Loucy (cell line): Measurements from ENCODE around the gene FAM107B.
A peak's percentile ranks its signal among the peaks of the same experiment; 100 is the strongest.

ENCODE experiments used
- H2AFZ ChIP-seq: fragments of 200-600 bp; sonication (generic); 2 replicates; pipeline ENCODE4 v1.6.0; 2016; ENCODE audit warnings: antibody characterized with exemption, mild to moderate bottlenecking, low read length, moderate library complexity
- H3F3A ChIP-seq: fragments of 200-600 bp; 2 replicates; pipeline ENCODE4 v1.6.0; 2016; ENCODE audit warnings: antibody characterized with exemption, low read depth, mild to moderate bottlenecking
- H3K27me3 ChIP-seq: fragments of 200-600 bp; sonication (generic); 2 replicates; pipeline ENCODE4 v1.6.1; 2014; ENCODE audit warnings: low read length, mild to moderate bottlenecking; ENCODE audit not compliant: insufficient read depth, poor library complexity, severe bottlenecking
- H3K36me3 ChIP-seq: fragments of 200-600 bp; sonication (generic); 2 replicates; pipeline ENCODE4 v1.6.1; 2016; ENCODE audit warnings: low read length; ENCODE audit not compliant: insufficient read depth
- H3K4me1 ChIP-seq: fragments of 200-600 bp; sonication (generic); 2 replicates; pipeline ENCODE4 v1.5.1; 2014; ENCODE audit warnings: low read length, mild to moderate bottlenecking; ENCODE audit not compliant: insufficient read depth, poor library complexity, severe bottlenecking
- H3K4me2 ChIP-seq: fragments of 200-600 bp; sonication (generic); 2 replicates; pipeline ENCODE4 v1.6.0; 2014; ENCODE audit warnings: antibody characterized with exemption, low read length, low read depth, mild to moderate bottlenecking; ENCODE audit not compliant: poor library complexity, severe bottlenecking
- H3K4me3 ChIP-seq: fragments of 200-600 bp; sonication (generic); 2 replicates; pipeline ENCODE4 v1.5.1; 2014; ENCODE audit warnings: low read length, mild to moderate bottlenecking, mixed read lengths; ENCODE audit not compliant: poor library complexity, severe bottlenecking
- H3K79me2 ChIP-seq: fragments of 200-600 bp; sonication (generic); 2 replicates; pipeline ENCODE4 v1.6.1; 2014; ENCODE audit warnings: low read length; ENCODE audit not compliant: insufficient read depth
- H3K9ac ChIP-seq: fragments of 200-600 bp; sonication (generic); 2 replicates; pipeline ENCODE4 v1.6.0; 2014; ENCODE audit warnings: mild to moderate bottlenecking, low read depth, low read length, moderate library complexity; ENCODE audit not compliant: poor library complexity, severe bottlenecking
- H3K9me2 ChIP-seq: fragments of 200-600 bp; sonication (generic); replicated peaks from 2 replicates; pipeline ENCODE4 v1.6.1; 2016; ENCODE audit warnings: low read depth, low read length, mixed read lengths
- H3K9me3 ChIP-seq: fragments of 200-600 bp; sonication (generic); 2 replicates; pipeline ENCODE4 v1.6.1; 2014; ENCODE audit warnings: mild to moderate bottlenecking, antibody characterized with exemption, low read length, low read depth; ENCODE audit not compliant: insufficient read depth
- H4K20me1 ChIP-seq: fragments of 200-600 bp; sonication (generic); 2 replicates; pipeline ENCODE4 v1.6.0; 2014; ENCODE audit warnings: antibody characterized with exemption, low read length, mild to moderate bottlenecking; ENCODE audit not compliant: insufficient read depth, poor library complexity, severe bottlenecking
- CTCF ChIP-seq: fragments of 200-600 bp; sonication (generic); conservative IDR thresholded peaks from 2 replicates; pipeline ENCODE4 v1.5.1; 2014; ENCODE audit warnings: mild to moderate bottlenecking, antibody characterized with exemption, low read length
- EZH2phosphoT487 ChIP-seq: fragments of 200-600 bp; IDR thresholded peaks from 2 replicates; pipeline ENCODE4 v1.6.1; 2018; ENCODE audit warnings: antibody characterized with exemption, mild to moderate bottlenecking, moderate library complexity, borderline replicate concordance

The FAM107B gene

GRCh38 chr10:14617852-14618251 is 156.8 kb downstream of the FAM107B start:
- Histone ChIP-seq H2AFZ (peak overlapping the region; percentile 73; the same call in 1 of the 2 replicates), H3K4me2 (peak overlapping the region; percentile 64)
- TF ChIP-seq EZH2phosphoT487 (no peak), CTCF (peak; percentile 24; the same call in 1 of the 2 replicates)

GRCh38 chr10:14616955-14617730 is 157.6 kb downstream of the FAM107B start:
- Histone ChIP-seq H3K9me2 (no peaks in the 10 kb centered on the region), H3K4me3 (peak overlapping the region; percentile 66), H3K9ac (peak overlapping the region; percentile 65), H4K20me1 (no peaks in the 10 kb centered on the region), H3F3A (peaks cover 6% of the 10 kb centered on the region; the same call in 1 of the 2 replicates), H3K4me2 (peak overlapping the region; percentile 64), H3K27me3 (no peaks in the 10 kb centered on the region), H3K9me3 (no peaks in the 10 kb centered on the region), H3K36me3 (no peaks in the 10 kb centered on the region), H2AFZ (peak overlapping the region; percentile 73), H3K79me2 (no peaks in the 10 kb centered on the region), H3K4me1 (peaks cover 37% of the 10 kb centered on the region)
- TF ChIP-seq CTCF, result no peak
- TF ChIP-seq EZH2phosphoT487, result no peak

More at GRCh38 chr10:14617852-14618251, 156.8 kb downstream of the FAM107B start:
- H3K79me2 ChIP-seq, result no peaks in the 10 kb centered on the region
- H3K9me3 ChIP-seq, result no peaks in the 10 kb centered on the region
- peaks cover 6% of the 10 kb centered on the region; the same call in 1 of the 2 replicates for H3F3A ChIP-seq
- no peaks in the 10 kb centered on the region for H3K27me3 ChIP-seq
- no peaks in the 10 kb centered on the region for H3K9me2 ChIP-seq
- H3K36me3 ChIP-seq, result no peaks in the 10 kb centered on the region
- peak overlapping the region; percentile 65 for H3K9ac ChIP-seq
- peaks cover 32% of the 10 kb centered on the region for H3K4me1 ChIP-seq
- H4K20me1 ChIP-seq, result no peaks in the 10 kb centered on the region
- peak overlapping the region; percentile 66 for H3K4me3 ChIP-seq

DNA sequence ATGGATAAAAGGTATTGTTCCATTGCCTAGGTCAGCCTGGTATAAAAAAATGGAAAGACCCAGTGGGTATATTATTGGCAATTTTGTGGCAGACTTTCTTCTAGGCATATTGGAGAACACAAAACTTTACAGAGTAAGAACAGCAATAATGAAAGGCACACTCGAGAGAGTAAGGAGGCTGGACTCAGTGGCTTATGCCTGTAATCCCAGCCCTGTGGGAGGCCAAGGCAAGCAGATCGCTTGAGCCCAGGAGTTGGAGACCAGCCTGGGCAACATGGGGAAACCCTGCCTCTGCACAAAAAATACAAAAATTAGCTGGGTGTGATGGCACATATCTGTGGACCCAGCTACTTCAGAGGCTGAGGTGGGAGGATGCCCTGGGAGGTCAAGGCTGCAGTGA is 158.2 kb downstream of the FAM107B start:
- Histone ChIP-seq H3K27me3 (no peaks in the 10 kb centered on the region), H3K4me3 (peak overlapping the region; percentile 66), H3K36me3 (no peaks in the 10 kb centered on the region), H3K4me1 (peaks cover 36% of the 10 kb centered on the region), H3K4me2 (peak overlapping the region; percentile 64), H2AFZ (no peak overlapping the region), H3K9me3 (no peaks in the 10 kb centered on the region), H3K79me2 (no peaks in the 10 kb centered on the region), H3K9me2 (no peaks in the 10 kb centered on the region), H3F3A (peaks cover 6% of the 10 kb centered on the region; the same call in 1 of the 2 replicates), H4K20me1 (no peaks in the 10 kb centered on the region), H3K9ac (peak overlapping the region; percentile 65)
- TF ChIP-seq CTCF (no peak), EZH2phosphoT487 (no peak)
